ENCODE measurements around the gene VIPR1.
A peak's percentile ranks its signal among the peaks of the same experiment; 100 is the strongest.
"Not testable (repeated sequence)": the region's sequence is repeated elsewhere in the genome, so short reads cannot be mapped to it uniquely, and the experiment has no call there.

VIPR1 gene

DNA sequence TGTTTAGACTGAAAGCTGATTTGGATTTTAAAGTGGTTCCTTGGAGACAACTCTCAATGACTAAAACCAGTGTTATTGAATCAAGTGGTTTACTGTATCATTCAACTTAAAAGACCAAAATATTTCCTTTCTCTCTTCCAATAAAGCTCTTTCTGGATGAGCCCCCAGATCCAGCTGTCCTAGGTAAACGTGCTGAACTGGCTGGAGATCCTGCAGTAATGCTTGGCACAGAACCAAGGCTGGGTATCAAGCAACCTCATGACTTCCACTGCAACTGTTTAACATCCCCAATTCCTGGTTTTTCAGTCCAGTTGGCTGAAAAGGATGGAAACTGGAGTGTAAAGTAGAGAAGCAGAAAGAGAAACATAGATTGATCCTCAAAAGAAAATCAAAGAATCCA, 50.4 kb downstream of the VIPR1 start:
- H2BK120ac ChIP-seq (ENCODE audit: low read depth, low read length) = no peak overlapping the region
- H2AFZ ChIP-seq (ENCODE audit: low read depth, low read length) = no peak overlapping the region
- H2BK12ac ChIP-seq (ENCODE audit: low read length in 2 of 2) = no peak overlapping the region
- H4K91ac ChIP-seq (ENCODE audit: low read length) = no peak overlapping the region
- 64% methylated on average over 1 of the region's 1 CpG for WGBS
- DNase-seq = no peak
- H3K9ac ChIP-seq (ENCODE audit: low read length) = no peak overlapping the region
- no peak overlapping the region for H4K8ac ChIP-seq (ENCODE audit: low read length)
- H3K4me1 ChIP-seq (ENCODE audit: control insufficient read depth, insufficient read depth, low read depth, low read length) = no peaks in the 10 kb centered on the region
- no peak overlapping the region for H3K4ac ChIP-seq (ENCODE audit: low read depth in 1 of 2, low read length in 2 of 2)
- no peaks in the 10 kb centered on the region for H3K9me3 ChIP-seq (ENCODE audit: control insufficient read depth, low read length)
- peaks cover 8% of the 10 kb centered on the region for H3K79me1 ChIP-seq (replicated peaks; ENCODE audit: low read length, poor library complexity, severe bottlenecking)
- no peak overlapping the region for H3K27ac ChIP-seq (ENCODE audit: low read length, poor library complexity, severe bottlenecking)
- H3K27me3 ChIP-seq (ENCODE audit: control insufficient read depth in 1 of 2, insufficient read depth in 1 of 2, low read length in 2 of 2) = no peaks in the 10 kb centered on the region
- H3K23ac ChIP-seq (ENCODE audit: low read length in 2 of 2) = no peak overlapping the region
- H2BK15ac ChIP-seq (ENCODE audit: low read depth, poor library complexity, severe bottlenecking) = no peak overlapping the region
- H2BK5ac ChIP-seq (ENCODE audit: low read depth, low read length, poor library complexity, severe bottlenecking) = no peak overlapping the region
- H3K36me3 ChIP-seq (ENCODE audit: control insufficient read depth in 1 of 2, insufficient read depth in 2 of 2, low read depth in 1 of 2, low read length in 2 of 2) = peaks cover 30 to 92% of the 10 kb centered on the region in 2 experiments
- H3K4me2 ChIP-seq (ENCODE audit: low read length, poor library complexity, severe bottlenecking) = no peak overlapping the region
- no peak overlapping the region for H3K4me3 ChIP-seq (ENCODE audit: insufficient read depth in 1 of 2, low read depth in 1 of 2, low read length in 2 of 2)
- H3K18ac ChIP-seq (ENCODE audit: low read depth in 1 of 2, low read length in 2 of 2) = no peak overlapping the region
- no peak overlapping the region for H2AK5ac ChIP-seq (ENCODE audit: low read length, severe bottlenecking)
- no peak overlapping the region for H3K14ac ChIP-seq (ENCODE audit: low read length in 2 of 2)

DNA sequence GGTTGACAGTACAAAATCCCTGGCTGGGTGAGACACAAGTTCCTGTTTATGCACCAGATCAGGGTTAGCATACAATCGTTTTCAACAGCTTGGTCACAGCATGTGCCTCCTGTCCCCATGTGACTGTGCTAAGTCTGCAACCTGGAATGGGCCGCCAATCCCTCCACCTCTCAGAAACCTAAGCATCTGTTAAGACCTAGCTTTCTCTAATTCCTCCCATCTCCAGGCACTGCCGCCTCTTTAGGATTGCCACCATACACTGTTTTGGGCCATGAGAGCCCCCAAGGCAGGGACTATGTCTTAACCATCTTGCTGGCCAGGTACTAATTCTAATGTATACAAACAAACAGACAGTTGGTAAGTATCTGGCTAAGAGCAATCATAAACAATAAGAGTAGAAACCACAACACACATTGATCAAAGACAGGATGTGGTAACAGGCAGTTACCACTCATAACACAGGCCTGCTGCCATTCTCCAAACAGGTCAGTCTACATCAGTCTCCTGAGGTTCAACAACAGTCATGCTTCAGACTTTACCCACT, 53.7 kb downstream of the VIPR1 start:
- Histone ChIP-seq H3K4ac (ENCODE audit: low read depth in 1 of 2, low read length in 2 of 2) (no peak overlapping the region), H2BK120ac (ENCODE audit: low read depth, low read length) (no peak overlapping the region), H3K79me1 (replicated peaks; ENCODE audit: low read length, poor library complexity, severe bottlenecking) (peaks cover 7% of the 10 kb centered on the region), H3K18ac (ENCODE audit: low read depth in 1 of 2, low read length in 2 of 2) (no peak overlapping the region), H2AK5ac (ENCODE audit: low read length, severe bottlenecking) (no peak overlapping the region), H2BK12ac (ENCODE audit: low read length in 2 of 2) (no peak overlapping the region), H2BK5ac (ENCODE audit: low read depth, low read length, poor library complexity, severe bottlenecking) (no peak overlapping the region), H4K91ac (ENCODE audit: low read length) (no peak overlapping the region), H3K14ac (ENCODE audit: low read length in 2 of 2) (no peak overlapping the region), H3K27me3 (ENCODE audit: control insufficient read depth in 1 of 2, insufficient read depth in 1 of 2, low read length in 2 of 2) (no peaks in the 10 kb centered on the region), H2AFZ (ENCODE audit: low read depth, low read length) (no peak overlapping the region), H4K8ac (ENCODE audit: low read length) (no peak overlapping the region), H3K4me2 (ENCODE audit: low read length, poor library complexity, severe bottlenecking) (no peak overlapping the region), H3K4me3 (ENCODE audit: insufficient read depth in 1 of 2, low read depth in 1 of 2, low read length in 2 of 2) (no peak overlapping the region), H3K4me1 (ENCODE audit: control insufficient read depth, insufficient read depth, low read depth, low read length) (no peaks in the 10 kb centered on the region), H3K9ac (ENCODE audit: low read length) (no peak overlapping the region), H3K27ac (ENCODE audit: low read length, poor library complexity, severe bottlenecking) (no peak overlapping the region), H3K23ac (ENCODE audit: low read length in 2 of 2) (no peak overlapping the region), H3K36me3 (ENCODE audit: control insufficient read depth in 1 of 2, insufficient read depth in 2 of 2, low read depth in 1 of 2, low read length in 2 of 2) (peaks cover 30 to 94% of the 10 kb centered on the region in 2 experiments), H3K9me3 (ENCODE audit: control insufficient read depth, low read length) (no peaks in the 10 kb centered on the region), H2BK15ac (ENCODE audit: low read depth, poor library complexity, severe bottlenecking) (no peak overlapping the region)
- 74% methylated on average over 3 of the region's 3 CpGs for WGBS
- peak; percentile 29 for DNase-seq

DNA sequence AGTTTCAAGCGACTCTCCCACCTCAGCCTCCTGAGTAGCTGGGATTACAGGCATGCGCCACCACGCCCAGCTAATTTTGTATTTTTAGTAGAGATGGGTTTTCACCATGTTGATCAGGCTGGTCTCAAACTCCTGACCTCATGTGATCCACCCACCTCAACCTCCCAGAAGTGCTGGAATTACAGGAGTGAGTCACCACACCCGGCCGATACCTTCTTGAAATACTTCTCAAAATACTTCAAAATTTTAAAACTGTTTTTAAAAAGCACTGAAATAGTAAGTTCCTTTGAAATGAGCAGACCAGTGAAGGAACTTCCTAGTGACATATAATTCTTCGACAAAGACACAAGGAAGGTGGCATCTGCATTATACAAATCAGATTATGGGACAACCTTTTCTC, 54.4 kb downstream of the VIPR1 start:
- not testable (repeated sequence) for H3K9ac ChIP-seq (ENCODE audit: low read length); H3K4me2 ChIP-seq (ENCODE audit: low read length, poor library complexity, severe bottlenecking); H3K79me1 ChIP-seq (replicated peaks; ENCODE audit: low read length, poor library complexity, severe bottlenecking); H3K4me1 ChIP-seq (ENCODE audit: control insufficient read depth, insufficient read depth, low read depth, low read length); H3K4me3 ChIP-seq (ENCODE audit: insufficient read depth in 1 of 2, low read depth in 1 of 2, low read length in 2 of 2); H2BK15ac ChIP-seq (ENCODE audit: low read depth, poor library complexity, severe bottlenecking); H2AK5ac ChIP-seq (ENCODE audit: low read length, severe bottlenecking); H4K91ac ChIP-seq (ENCODE audit: low read length); H3K27me3 ChIP-seq (ENCODE audit: control insufficient read depth in 1 of 2, insufficient read depth in 1 of 2, low read length in 2 of 2); H3K4ac ChIP-seq (ENCODE audit: low read depth in 1 of 2, low read length in 2 of 2); DNase-seq; H2AFZ ChIP-seq (ENCODE audit: low read depth, low read length); H2BK5ac ChIP-seq (ENCODE audit: low read depth, low read length, poor library complexity, severe bottlenecking); H2BK12ac ChIP-seq (ENCODE audit: low read length in 2 of 2); H2BK120ac ChIP-seq (ENCODE audit: low read depth, low read length); H3K27ac ChIP-seq (ENCODE audit: low read length, poor library complexity, severe bottlenecking); H3K18ac ChIP-seq (ENCODE audit: low read depth in 1 of 2, low read length in 2 of 2); H3K14ac ChIP-seq (ENCODE audit: low read length in 2 of 2); H3K9me3 ChIP-seq (ENCODE audit: control insufficient read depth, low read length); H3K23ac ChIP-seq (ENCODE audit: low read length in 2 of 2); H4K8ac ChIP-seq (ENCODE audit: low read length)
- 95% methylated on average over 4 of the region's 6 CpGs for WGBS
- peaks cover 31 to 94% of the 10 kb centered on the region in 2 experiments for H3K36me3 ChIP-seq (ENCODE audit: control insufficient read depth in 1 of 2, insufficient read depth in 2 of 2, low read depth in 1 of 2, low read length in 2 of 2)

DNA sequence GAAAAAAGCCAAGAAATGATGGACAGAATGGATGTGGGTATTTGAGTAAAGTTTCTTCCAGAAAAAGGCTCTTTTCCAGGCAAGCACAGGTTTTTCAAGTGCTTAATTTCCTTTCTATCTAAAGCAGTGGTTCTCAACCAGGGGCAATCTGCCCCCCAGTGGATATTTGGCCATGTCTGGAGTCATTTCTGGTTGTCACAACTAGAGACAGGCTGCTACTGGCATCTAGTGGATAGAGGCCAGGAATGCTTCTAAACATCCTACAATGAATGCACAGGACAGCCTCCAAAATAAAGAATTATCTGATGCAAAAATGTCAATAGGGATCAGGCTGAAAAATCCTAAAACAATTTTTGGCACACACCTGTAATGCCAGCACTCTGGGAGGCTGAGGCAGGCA, 55.4 kb downstream of the VIPR1 start:
- H2BK12ac ChIP-seq (ENCODE audit: low read length in 2 of 2) = no peak overlapping the region
- H3K36me3 ChIP-seq (ENCODE audit: control insufficient read depth in 1 of 2, insufficient read depth in 2 of 2, low read depth in 1 of 2, low read length in 2 of 2) = peaks cover 36 to 94% of the 10 kb centered on the region in 2 experiments
- H3K79me1 ChIP-seq (replicated peaks; ENCODE audit: low read length, poor library complexity, severe bottlenecking) = peaks cover 12% of the 10 kb centered on the region
- H3K23ac ChIP-seq (ENCODE audit: low read length in 2 of 2) = no peak overlapping the region
- no peak overlapping the region for H4K91ac ChIP-seq (ENCODE audit: low read length)
- H3K27ac ChIP-seq (ENCODE audit: low read length, poor library complexity, severe bottlenecking) = no peak overlapping the region
- no peak overlapping the region for H2BK15ac ChIP-seq (ENCODE audit: low read depth, poor library complexity, severe bottlenecking)
- H3K14ac ChIP-seq (ENCODE audit: low read length in 2 of 2) = no peak overlapping the region
- H3K18ac ChIP-seq (ENCODE audit: low read depth in 1 of 2, low read length in 2 of 2) = no peak overlapping the region
- H2AFZ ChIP-seq (ENCODE audit: low read depth, low read length) = no peak overlapping the region
- no peak overlapping the region for H2BK120ac ChIP-seq (ENCODE audit: low read depth, low read length)
- DNase-seq = no peak
- H3K9ac ChIP-seq (ENCODE audit: low read length) = no peak overlapping the region
- no peaks in the 10 kb centered on the region for H3K9me3 ChIP-seq (ENCODE audit: control insufficient read depth, low read length)
- H2BK5ac ChIP-seq (ENCODE audit: low read depth, low read length, poor library complexity, severe bottlenecking) = no peak overlapping the region
- H3K4me3 ChIP-seq (ENCODE audit: insufficient read depth in 1 of 2, low read depth in 1 of 2, low read length in 2 of 2) = no peak overlapping the region
- no peak overlapping the region for H2AK5ac ChIP-seq (ENCODE audit: low read length, severe bottlenecking)
- no peak overlapping the region for H3K4ac ChIP-seq (ENCODE audit: low read depth in 1 of 2, low read length in 2 of 2)
- H3K4me1 ChIP-seq (ENCODE audit: control insufficient read depth, insufficient read depth, low read depth, low read length) = no peaks in the 10 kb centered on the region
- H3K4me2 ChIP-seq (ENCODE audit: low read length, poor library complexity, severe bottlenecking) = no peak overlapping the region
- H4K8ac ChIP-seq (ENCODE audit: low read length) = no peak overlapping the region
- no peaks in the 10 kb centered on the region for H3K27me3 ChIP-seq (ENCODE audit: control insufficient read depth in 1 of 2, insufficient read depth in 1 of 2, low read length in 2 of 2)

Data from mesenchymal stem cell (in vitro differentiated cells and primary cell).